DMS 273 (cell line): ENCODE data around the gene ASPHD2.

Source experiments
- DNase-seq: peaks from one replicate; lab custom pipeline; 2025; ENCODE audit not compliant: unreplicated experiment; lab: John Stamatoyannopoulos, UW

Gene ASPHD2

DNA sequence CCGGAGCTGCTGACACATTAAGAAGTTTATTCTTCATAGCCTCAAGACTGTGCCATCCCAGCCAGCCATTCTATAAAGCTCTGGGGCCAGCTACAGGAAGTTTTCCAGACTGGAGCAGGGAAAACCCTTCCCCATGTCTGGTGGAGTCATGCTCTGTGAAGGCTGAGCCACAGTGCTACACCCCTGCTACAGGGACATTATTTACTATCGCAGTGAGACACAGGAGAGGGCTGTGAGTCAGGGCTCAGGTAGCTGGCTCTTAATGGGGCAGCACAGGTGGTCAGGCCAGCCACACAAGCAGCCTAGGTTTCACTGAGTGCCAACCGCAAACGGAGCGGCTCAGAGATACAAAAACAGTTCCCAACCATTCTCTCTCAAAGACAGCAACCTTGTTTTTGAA lies 42.5 kb downstream of the ASPHD2 start:
- DNase-seq = no peak

DNA sequence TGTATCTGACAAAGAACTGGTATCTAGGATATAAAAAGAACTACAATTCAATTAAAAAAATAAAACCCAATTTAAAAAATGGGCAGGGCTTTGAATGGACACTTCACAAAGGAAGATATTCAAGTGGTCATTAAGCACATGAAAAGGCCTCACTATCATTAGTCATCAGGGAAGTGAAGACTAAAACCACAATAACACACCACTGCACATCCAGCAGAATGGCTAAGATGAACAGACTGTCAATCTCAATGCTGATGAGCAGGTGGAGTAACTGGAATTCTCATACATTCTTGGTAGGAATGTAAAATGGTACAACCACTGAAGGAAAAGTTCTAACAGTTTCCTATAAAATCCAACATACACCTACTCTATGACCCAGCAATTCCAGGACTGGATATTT lies 45.6 kb downstream of the ASPHD2 start:
- DNase-seq = no peak

DNA sequence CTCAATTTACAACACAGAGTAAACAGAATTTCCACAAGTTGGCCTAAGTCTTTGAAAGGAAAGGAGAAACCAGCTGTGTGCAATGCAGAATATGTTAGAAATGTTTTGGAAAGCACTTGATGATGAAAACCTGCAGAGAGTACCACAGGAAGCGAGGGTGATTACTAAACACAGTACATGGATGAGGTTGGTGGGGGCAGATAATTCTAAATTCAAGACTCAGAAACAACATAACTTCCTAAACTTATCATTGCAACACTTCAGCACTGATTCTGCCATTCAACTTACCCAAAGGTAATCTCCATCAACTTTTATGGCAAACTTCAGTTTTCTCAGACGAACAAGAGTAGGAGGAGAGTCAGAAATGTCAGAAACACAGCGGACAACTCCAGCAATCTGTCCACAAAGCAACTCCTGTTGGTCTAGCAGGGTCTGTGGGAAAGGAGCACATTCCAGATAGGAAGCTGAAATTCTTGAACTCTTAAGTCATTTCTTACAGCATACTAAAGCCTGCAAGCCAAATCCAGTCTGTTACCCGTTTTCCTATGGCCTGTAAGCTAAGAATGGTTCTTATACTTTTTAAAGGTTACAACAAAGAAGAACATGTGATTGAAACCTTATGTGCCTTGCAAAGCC lies 47.8 kb downstream of the ASPHD2 start:
- DNase-seq = no peak

DNA sequence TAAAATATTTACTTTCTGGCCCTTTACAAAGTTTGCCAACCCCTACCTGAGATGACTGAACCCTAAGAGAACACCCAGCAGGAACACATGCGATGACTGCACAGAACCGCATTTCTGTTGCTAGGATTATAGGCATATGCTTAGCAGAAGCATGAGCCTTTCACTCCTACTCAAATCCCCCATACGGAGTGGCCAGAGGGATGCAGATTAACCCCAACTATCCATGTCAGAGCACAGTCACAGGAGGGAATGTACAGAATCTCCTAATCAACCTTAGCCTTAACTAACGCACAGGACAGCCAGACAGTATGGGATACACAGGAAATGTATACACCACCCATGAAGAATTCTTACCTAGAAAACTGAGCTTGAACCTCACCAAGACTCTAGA lies 48.3 kb downstream of the ASPHD2 start:
- DNase-seq = no peak

DNA sequence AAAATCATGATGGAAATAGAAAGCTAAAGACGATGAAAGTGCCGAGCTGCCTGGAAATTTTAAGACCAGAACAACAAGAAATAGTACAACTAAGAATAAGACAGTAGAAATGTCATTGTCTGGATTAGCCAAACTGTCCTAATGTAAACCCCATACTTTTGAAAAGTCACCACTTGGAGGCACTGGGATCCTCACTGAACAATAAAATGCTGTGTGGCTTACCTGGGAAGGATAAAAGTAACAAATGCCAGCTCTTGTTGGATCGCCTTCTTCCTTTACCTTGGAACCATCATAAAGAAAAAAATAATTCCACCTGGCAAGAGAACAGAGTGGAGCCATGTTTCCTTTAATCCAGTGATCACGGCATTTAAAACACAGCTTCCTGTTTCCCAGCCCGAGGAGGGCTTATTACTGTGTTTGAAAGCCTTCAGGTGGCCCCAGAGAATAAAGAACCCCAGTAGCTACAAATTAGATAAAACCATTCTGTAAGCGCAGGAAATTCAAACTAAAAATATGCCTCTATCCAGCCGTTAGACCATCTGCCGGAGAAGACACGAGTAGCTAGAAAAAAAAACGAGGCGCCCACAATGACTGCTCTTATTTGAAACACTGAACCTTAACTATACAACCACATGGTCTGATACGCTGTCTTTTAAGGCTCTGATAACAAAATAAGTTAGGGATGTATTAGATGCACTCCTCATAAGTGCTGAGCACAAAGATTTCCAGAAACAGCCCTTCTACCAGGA lies 50.2 kb downstream of the ASPHD2 start:
- DNase-seq = peak; percentile 65

DNA sequence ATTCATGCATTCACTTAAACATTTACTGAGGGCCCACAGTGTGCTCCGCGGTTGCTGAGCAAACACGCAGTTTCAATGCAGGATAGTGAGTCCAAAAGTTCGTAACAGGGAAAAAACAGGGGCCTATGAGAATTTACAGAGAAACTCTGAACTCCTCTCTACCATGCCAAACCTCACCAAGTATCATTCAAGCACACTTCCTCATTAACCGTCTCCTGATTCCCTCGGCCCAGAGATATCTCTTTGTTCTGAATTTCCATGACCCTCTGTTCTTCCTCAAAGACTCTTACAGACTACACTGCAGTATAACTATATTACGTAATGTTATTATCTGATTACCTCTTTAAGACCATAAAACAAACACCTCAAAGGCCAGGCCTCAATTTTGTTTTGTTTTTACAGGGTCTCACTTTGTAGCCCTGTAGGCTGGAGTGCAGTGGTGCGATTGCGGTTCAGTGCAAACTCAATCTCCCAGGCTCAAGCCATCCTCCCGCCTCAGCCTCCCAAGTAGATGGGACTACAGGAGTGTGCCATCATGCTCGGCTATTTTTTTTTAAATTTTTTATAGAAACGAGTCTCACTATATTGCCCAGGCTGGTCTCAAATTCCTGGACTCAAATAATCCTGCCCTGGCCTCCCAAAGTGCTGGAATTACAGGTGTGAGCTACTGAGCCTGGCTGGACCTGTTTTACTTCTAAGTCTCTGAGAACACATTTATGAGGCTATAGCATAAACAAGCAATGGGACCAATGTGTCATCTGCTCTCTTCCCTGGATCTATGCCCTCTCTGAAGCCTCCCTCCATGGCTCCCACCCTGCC lies 50.9 kb downstream of the ASPHD2 start:
- DNase-seq = peak; percentile 54

DNA sequence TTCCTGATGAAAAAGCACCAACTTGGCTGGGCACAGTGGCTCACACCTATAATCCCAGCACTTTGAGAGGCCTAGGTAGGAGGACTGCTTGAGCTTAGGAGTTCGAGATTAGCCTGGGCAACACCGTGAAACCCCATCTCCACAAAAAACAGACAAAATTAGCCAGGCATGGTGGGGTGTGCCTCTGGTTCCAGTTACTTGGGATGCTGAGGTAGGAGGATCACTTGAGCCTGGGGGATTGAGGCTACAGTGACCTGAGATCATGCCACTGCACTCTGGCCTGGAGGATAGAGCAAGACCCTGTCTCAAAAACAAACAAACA lies 51.5 kb downstream of the ASPHD2 start:
- no peak for DNase-seq

DNA sequence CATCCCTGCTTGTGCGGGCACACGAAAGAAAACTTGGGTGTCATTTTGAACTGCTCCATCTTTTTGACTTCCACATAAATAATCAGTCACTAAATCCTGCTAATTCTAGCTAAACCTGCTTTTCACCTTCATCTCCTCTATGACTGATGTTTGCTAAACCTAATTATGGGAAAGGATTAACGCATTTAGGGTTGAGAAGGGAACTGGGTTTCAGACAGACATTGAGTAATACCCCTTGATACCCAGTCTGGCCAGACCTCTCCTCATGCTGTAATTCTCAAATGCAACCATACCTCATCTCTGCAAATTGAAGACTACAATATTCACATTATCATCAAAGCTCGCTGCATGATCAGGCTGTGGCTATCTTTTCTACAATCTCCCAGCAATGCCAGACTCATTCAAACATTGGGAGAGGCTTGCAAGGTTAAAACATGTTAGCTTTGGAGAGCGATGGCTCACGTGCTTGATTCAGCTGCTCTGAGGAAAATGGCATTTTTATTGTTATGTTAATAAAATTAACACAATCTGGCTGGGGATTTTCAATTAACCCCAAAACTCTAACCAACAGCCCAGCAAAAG lies 52.1 kb downstream of the ASPHD2 start:
- DNase-seq = no peak

DNA sequence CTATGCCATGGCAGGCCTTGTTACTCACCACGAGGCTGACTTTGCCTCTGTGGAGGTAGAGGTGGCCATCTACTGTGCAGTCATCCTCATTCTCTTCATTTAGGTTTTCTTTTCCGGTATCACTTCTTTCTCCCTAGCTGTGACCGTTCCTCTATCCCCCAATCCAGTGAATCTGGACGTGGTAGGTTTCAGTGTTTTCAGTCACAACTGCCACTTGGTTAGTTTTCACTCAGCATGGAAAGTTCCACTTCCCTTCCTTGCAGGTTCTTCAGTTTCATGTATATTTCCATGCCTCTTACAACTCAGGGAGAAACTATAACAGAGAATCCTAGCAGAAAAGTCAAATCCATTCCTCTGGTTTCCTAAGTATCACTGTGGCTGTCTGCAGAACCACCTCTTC lies 52.6 kb downstream of the ASPHD2 start:
- DNase-seq = no peak

DNA sequence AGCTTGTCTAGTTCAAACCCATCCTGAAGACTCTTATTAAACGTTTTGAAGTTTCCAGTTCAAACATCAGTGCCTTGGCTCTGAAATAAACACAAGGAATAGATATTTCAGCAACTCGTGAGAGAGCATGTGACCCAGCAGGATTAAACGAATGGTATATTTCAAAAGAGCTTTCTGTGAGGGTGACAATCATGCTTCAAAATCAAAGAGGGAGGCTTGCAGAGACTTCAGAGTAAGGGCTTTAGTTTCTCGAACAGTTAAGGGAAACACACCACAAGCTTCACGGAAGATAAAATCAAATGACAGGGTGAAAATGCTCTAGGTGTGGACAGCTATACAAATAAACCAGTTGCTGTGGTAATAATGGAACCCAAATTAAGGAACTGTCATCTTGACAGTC lies 53.1 kb downstream of the ASPHD2 start:
- DNase-seq = no peak

DNA sequence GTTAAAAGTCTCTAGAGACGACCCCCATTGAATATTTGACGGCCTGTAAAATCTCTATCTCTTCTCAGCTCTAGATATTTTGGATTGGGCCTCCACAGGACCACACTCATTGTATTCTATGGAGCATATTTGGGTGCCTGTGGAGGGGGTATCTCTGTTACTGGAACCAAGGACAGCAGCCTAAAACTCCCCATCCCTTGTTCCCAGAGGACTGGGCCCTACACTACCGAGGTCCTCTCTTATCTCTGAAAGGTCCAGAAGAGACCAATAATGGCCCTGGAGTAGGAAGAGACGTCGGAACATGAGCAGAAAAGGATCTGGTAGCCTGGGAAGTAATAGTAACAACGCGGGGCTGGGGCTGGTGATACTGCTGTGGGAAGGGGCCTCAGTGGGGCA lies 54.0 kb downstream of the ASPHD2 start:
- no peak for DNase-seq

DNA sequence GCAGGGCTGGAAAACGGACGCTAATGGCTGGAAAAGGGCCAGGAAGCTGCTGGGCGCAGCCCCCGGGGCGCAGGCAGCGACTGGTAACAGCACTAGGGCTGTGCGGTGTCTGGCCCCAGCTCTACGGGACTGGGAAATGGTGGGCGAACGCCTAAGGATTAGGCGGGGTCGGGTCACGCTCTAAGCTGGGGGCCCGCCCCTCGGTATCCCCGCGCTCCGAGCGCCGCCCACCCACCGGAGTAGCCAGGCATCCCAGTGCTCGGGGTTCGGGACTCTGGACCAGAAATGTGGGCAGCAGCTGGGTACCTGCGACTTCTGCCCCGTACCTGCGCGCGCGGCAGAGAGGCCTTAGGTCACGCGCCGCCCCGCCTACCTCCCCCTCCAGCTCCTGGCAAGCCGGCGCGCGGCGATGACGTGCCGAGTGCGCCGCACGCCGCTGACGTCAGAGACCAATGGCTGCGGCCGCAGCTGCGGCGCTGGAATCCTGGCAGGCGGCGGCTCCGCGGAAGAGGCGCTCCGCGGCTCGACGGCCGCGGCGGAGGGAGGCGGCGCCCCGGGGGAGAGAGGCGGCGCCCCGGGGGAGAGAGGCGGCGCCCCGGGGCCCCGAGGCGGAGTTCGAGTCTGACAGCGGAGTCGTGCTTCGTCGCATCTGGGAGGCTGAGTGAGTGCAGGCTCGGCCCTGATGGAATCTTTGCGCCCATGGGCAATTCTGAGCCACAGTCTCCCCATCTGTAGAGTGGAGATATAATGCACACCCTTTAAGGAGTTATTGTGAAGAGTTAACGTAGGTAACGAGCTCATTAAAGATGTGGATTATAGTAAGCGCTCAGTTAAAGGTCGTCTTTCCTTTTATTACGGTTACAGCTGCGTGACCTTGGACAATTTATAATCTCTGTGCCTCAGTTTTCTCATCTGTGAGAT lies 54.6 kb downstream of the ASPHD2 start, which contains the start of the genes HPS4 and SRRD:
Gene HPS4, minus strand, starts transcription at position 345 of the 921 bp plus-strand sequence. CDS start 2,021 bp downstream, outside the sequence.
Gene SRRD, plus strand, starts transcription at position 439 of the 921 bp plus-strand sequence. Its CDS starts 14 bp downstream, at position 453.
- peak; percentile 95 for DNase-seq

DNA sequence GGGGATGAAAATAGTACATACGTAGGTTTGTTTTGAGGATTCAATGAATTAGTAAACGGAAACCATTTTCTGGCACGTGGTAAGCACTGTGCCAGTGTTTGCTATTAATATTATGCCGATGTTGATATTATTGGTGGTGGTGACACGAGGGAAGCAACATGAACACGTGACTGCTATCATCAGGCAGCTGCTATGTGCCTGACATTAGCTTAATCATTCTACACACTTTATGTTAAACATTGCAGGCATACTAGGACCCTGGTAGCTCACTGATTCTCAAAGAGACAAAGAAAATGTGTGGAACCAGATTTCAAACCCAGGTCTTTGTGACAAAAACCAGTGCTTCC lies 55.3 kb downstream of the ASPHD2 start:
- peak; percentile 48 for DNase-seq

DNA sequence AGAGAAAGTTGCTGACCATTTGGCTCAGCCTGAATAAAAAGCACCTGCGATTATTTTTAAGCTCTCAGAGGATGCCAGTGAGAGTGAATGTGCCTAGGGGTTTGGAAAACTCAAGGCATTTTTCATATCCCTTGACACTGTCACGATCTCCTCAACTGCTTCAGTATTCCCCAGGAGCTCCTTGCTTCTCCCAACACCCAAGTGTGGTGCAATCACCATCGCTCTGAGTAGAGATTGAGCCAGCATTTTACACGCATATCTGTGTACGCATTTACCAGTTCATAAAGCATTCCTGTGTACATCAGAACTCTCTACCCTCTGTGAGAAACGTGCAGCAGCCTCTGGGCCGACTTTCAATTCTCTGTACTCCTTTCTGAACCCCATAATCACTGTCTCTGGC lies 56.0 kb downstream of the ASPHD2 start:
- no peak for DNase-seq

DNA sequence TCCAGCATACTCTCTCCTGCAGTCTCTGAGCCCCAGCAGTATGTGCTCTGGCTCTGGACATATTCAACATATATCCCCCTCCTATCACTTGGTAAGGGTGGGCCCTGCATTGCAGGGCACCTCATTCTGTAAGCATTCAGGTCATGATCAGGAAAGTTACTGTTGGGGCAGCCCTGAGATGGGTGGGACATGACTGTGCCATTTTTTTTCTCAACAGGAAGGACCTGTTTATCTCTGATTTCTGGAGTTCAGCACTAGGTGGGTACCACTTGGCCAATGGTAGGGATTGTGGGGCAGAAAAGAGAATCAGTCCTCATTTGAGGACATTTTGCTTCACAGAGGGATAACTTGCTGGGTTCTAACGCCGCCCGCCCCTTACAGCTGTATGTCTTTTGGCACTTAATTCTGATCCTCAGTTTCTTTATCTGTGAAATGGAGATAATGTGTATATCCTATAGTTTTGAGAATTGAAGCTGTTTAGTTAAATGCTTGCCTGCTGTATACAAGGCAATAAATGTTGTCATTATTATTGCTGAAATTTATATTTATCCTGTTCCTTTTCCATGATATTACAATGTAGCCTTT lies 56.8 kb downstream of the ASPHD2 start:
- DNase-seq = no peak

DNA sequence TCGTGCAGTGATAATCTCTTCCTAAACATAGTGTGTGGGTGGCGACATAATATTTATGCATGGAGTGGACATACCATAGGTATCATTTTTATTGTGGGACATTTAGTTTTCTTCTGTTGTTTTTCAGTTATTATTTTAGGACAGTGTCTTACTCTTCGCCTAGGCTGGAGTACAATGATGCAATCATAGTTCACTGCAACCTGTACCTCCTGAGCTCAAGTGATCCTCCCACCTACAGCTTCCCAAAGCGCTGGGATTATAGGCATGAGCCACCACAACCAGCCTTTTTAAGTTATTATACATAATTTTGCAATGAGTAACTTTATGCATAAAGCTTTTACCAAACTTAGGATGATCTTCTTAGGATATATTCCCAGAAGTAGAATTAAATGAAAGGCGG lies 57.3 kb downstream of the ASPHD2 start:
- no peak for DNase-seq

DNA sequence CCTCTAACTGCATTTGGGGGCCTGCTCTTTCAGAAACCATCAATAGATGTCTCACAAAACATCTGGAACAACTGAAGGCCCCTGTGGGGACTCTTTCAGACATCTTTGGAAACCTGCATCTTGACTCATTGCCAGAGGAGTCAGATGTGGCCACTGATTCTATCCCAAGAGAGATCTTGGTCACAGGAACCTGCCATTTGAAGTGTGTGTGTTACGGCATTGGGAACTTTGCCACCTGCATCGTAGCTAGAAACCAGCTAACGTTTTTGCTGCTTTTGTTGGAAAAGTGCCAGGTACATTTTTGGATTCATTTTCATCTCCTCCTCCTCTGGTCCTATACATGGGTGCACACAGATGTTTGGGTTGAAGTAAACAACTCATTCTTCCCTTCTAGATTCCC lies 58.9 kb downstream of the ASPHD2 start:
- DNase-seq = no peak

DNA sequence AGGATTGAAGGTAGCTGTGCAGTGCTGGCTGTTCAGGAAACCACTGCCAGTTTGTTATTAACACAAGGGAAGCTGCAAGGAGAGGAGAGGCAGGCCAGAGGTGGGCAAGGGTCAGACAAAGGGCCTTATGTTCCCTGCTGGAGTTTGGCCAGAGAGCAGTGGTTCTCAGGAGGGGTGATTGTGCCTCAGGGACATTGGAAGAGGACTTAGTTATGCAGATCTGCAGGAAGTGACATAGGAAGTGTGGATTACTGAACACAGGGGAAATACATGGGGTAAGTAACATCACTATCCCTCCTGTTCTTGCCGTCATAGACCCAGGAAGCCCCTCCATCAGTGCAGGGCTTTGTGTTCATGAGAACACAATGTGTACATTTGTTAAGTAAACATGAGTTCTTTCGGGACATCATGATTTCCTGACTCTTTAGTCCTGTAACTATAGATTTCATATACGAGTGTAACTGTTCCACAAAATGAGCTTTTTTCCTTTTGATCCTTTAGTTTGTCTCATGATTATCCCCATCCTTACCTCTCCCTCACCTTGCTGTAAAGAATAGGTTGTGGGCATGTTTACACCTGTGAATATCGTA lies 60.5 kb downstream of the ASPHD2 start:
- DNase-seq = no peak

DNA sequence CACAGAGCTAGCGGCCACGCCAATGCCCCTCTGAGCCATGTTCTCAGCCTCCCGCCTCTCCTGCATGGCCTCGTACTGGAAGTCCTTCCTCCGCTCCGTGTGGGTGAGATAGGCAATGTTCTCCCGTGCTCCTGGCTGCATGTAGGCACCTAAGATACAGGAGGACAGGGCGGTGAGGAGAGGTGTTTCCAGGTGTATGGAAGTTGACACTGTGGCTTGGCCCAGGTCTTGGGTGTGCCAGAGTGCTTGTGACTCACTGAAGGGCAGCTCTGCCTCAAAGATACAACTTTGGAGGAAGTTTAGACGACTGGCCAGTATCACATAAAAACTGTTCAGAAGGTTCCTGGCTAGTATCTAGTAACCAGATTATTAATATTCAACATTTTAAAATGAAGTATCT lies 63.2 kb downstream of the ASPHD2 start:
- DNase-seq = no peak

DNA sequence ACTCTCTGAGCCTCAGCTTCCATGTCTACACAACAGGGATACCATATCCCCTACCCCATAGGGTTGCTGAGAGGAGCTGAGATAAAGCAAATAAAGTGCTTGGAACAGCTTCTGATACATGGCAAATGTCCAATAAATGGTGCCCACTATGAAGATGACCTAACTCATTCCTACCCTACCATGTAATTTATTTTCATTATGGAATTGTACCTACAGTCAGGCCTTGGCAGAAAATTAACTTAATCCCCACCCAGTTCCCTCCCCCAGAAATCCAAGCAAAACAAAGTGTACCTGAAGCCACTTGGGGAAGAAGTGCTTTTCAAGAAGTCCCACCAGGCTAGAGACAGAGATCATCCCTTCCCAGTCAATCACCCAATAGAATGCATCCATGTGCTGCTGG lies 65.4 kb downstream of the ASPHD2 start:
- no peak for DNase-seq
